DOHH2 (cell line): Measurements from ENCODE around the gene JOSD2.

ENCODE experiments used
- H3F3A ChIP-seq: fragments of 200-600 bp; sonication (generic), shearing (Covaris generic); 2 replicates; pipeline ENCODE4 v1.6.0; 2016; ENCODE audit warnings: antibody characterized with exemption, mild to moderate bottlenecking; ENCODE audit not compliant: control insufficient read depth, insufficient read depth
- H3K27ac ChIP-seq: fragments of 200-600 bp; sonication (generic); 2 replicates; pipeline ENCODE4 v1.5.1; 2014; ENCODE audit warnings: low read depth, mild to moderate bottlenecking, low read length, moderate library complexity
- H3K27me3 ChIP-seq: fragments of 200-600 bp; sonication (generic); 2 replicates; pipeline ENCODE4 v1.6.1; 2014; ENCODE audit warnings: mild to moderate bottlenecking, low read length, mixed read lengths; ENCODE audit not compliant: control insufficient read depth
- H3K36me3 ChIP-seq: fragments of 200-600 bp; sonication (generic); 2 replicates; pipeline ENCODE4 v1.6.1; 2014; ENCODE audit warnings: mild to moderate bottlenecking, low read length, moderate library complexity, mixed read lengths; ENCODE audit not compliant: control insufficient read depth
- H3K4me1 ChIP-seq: fragments of 200-600 bp; sonication (generic); 2 replicates; pipeline ENCODE4 v1.6.1; 2014; ENCODE audit warnings: mild to moderate bottlenecking, low read length, mixed read lengths; ENCODE audit not compliant: control insufficient read depth
- H3K4me2 ChIP-seq: fragments of 200-600 bp; sonication (generic); 2 replicates; pipeline ENCODE4 v1.6.0; 2014; ENCODE audit warnings: mild to moderate bottlenecking, low read length, moderate library complexity
- H3K4me3 ChIP-seq: fragments of 200-600 bp; sonication (generic); 2 replicates; pipeline ENCODE4 v1.5.1; 2014; ENCODE audit warnings: mild to moderate bottlenecking, low read length, mixed read lengths
- H3K79me2 ChIP-seq: fragments of 200-600 bp; sonication (generic); 2 replicates; pipeline ENCODE4 v1.6.1; 2014; ENCODE audit warnings: mild to moderate bottlenecking, low read length, mixed read lengths; ENCODE audit not compliant: control insufficient read depth
- H3K9me2 ChIP-seq: fragments of 200-600 bp; sonication (generic); replicated peaks from 2 replicates; pipeline ENCODE4 v1.6.1; 2014; ENCODE audit warnings: mild to moderate bottlenecking, low read length, mixed read lengths; ENCODE audit not compliant: control insufficient read depth
- H3K9me3 ChIP-seq: fragments of 200-600 bp; sonication (generic); 2 replicates; pipeline ENCODE4 v1.6.1; 2014; ENCODE audit warnings: antibody characterized with exemption, low read length, mixed read lengths; ENCODE audit not compliant: control insufficient read depth, insufficient read depth
- H4K20me1 ChIP-seq: fragments of 200-600 bp; sonication (generic); 2 replicates; pipeline ENCODE4 v1.6.0; 2014; ENCODE audit warnings: low read depth, mild to moderate bottlenecking, antibody characterized with exemption, low read length, moderate library complexity; ENCODE audit not compliant: control insufficient read depth, insufficient read depth
- CTCF ChIP-seq: fragments of 200-600 bp; sonication (generic); IDR thresholded peaks from one replicate; pipeline ENCODE4 v1.5.1; 2014; ENCODE audit warnings: antibody characterized with exemption, mild to moderate bottlenecking, low read depth, low read length; ENCODE audit not compliant: poor library complexity, severe bottlenecking
- EZH2phosphoT487 ChIP-seq: fragments of 200-600 bp; sonication (generic); IDR thresholded peaks from 2 replicates; pipeline ENCODE4 v1.6.1; 2017; ENCODE audit warnings: borderline replicate concordance, mild to moderate bottlenecking, antibody characterized with exemption, low read length, moderate library complexity, mixed read lengths

JOSD2 gene

GRCh38 chr19:50551034-50551714 lies 40.2 kb upstream of the JOSD2 start:
- Histone ChIP-seq H3K27me3 (0 out of 2 replicates have a peak, but pooled peaks cover 4% of the 10 kb centered on the region), H3K4me2 (no peak overlapping the region)

DNA sequence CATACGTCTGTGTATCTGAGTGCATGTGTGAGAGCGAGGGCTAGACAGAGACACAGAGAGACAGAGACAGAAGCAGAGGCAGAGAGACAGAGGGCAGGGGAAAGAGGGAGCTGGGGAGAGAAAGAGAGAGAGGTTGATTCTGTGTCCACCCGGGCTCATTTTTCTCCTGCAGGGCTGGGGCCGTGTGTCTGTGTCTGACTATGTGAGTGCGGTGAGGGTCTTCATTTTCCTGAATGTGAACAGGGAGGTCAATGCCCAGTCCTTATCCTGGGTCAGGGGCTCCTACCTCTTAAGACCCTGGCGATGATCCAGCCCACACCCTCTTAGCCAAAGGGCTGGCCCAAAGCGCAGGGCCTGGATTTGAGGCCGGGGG lies 39.6 kb upstream of the JOSD2 start:
- H3K4me2 ChIP-seq, result no peak overlapping the region
- no peak overlapping the region for H3K4me3 ChIP-seq
- TF ChIP-seq CTCF (no peak), EZH2phosphoT487 (no peak)
- no peaks in the 10 kb centered on the region for H3K36me3 ChIP-seq
- H3K27ac ChIP-seq, result no peak overlapping the region
- no peaks in the 10 kb centered on the region for H3K9me2 ChIP-seq
- no peaks in the 10 kb centered on the region for H4K20me1 ChIP-seq
- H3K79me2 ChIP-seq, result no peaks in the 10 kb centered on the region
- H3K4me1 ChIP-seq, result no peaks in the 10 kb centered on the region
- 0 out of 2 replicates have a peak, but pooled peaks cover 4% of the 10 kb centered on the region for H3K27me3 ChIP-seq
- H3F3A ChIP-seq, result no peaks in the 10 kb centered on the region
- no peaks in the 10 kb centered on the region for H3K9me3 ChIP-seq

More at GRCh38 chr19:50551034-50551714, 40.2 kb upstream of the JOSD2 start:
- H3K4me1 ChIP-seq, result peaks cover 2% of the 10 kb centered on the region
- H3F3A ChIP-seq, result no peaks in the 10 kb centered on the region
- no peaks in the 10 kb centered on the region for H3K9me3 ChIP-seq
- H3K4me3 ChIP-seq, result no peak overlapping the region
- no peaks in the 10 kb centered on the region for H3K36me3 ChIP-seq
- H3K27ac ChIP-seq, result no peak overlapping the region
- H3K9me2 ChIP-seq, result no peaks in the 10 kb centered on the region
- H4K20me1 ChIP-seq, result no peaks in the 10 kb centered on the region
- no peaks in the 10 kb centered on the region for H3K79me2 ChIP-seq
- TF ChIP-seq EZH2phosphoT487 (no peak), CTCF (no peak)

GRCh38 chr19:50549927-50550593 lies 39.1 kb upstream of the JOSD2 start:
- no peak overlapping the region for H3K4me2 ChIP-seq
- H3F3A ChIP-seq, result no peaks in the 10 kb centered on the region
- H3K27me3 ChIP-seq, result 0 out of 2 replicates have a peak, but pooled peaks cover 1% of the 10 kb centered on the region
- TF ChIP-seq EZH2phosphoT487, result no peak
- TF ChIP-seq CTCF, result no peak
- H3K4me3 ChIP-seq, result no peak overlapping the region
- no peaks in the 10 kb centered on the region for H3K9me2 ChIP-seq
- H3K9me3 ChIP-seq, result no peaks in the 10 kb centered on the region
- H3K27ac ChIP-seq, result no peak overlapping the region
- H4K20me1 ChIP-seq, result no peaks in the 10 kb centered on the region
- no peaks in the 10 kb centered on the region for H3K4me1 ChIP-seq
- no peaks in the 10 kb centered on the region for H3K36me3 ChIP-seq
- no peaks in the 10 kb centered on the region for H3K79me2 ChIP-seq
